Keratinocyte (primary cell): ENCODE data around the gene FAF1.

ENCODE experiments used
- EZH2 ChIP-seq: IDR thresholded peaks from one replicate; pipeline ENCODE4 v1.6.1; 2012; ENCODE audit warnings: inconsistent platforms, mild to moderate bottlenecking, low read length, moderate library complexity
- TF ChIP-seq, protein P1 (sequence below), 3 experiments: IDR thresholded peaks in 1 of 3; conservative IDR thresholded peaks in 1 of 3; optimal IDR thresholded peaks in 1 of 3; 2 replicates in 2 of 3; 3 replicates in 1 of 3; pipeline versions ENCODE3 to v1.5.1; 2011; ENCODE audit warnings: low read length in 3 of 3, mild to moderate bottlenecking in 3 of 3, moderate library complexity in 2 of 3, control low read depth in 1 of 3, inconsistent platforms in 1 of 3; ENCODE audit not compliant: insufficient read depth in 2 of 3; ENCODE audit errors: extremely low read depth in 1 of 3

DNA sequence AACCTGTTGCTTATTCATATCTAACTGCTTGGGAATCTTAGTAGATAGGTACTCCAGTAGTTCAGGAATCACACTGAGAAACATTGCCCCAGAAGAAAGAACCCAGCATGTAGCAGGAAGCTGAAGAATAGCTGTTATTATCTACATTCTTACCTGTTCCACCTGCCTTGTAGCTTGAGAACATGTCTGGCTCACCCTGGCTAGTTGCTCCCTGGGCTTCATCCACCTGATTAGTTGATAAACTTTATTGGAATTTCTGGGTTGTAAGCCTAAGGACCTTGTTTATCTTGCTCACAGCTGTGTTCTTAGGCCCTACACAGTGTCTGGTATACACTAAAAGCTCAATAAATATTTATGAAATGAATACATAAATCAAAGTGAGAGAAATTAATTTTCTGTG is 430.6 kb downstream of the FAF1 start:
- TF ChIP-seq, protein P1, sequence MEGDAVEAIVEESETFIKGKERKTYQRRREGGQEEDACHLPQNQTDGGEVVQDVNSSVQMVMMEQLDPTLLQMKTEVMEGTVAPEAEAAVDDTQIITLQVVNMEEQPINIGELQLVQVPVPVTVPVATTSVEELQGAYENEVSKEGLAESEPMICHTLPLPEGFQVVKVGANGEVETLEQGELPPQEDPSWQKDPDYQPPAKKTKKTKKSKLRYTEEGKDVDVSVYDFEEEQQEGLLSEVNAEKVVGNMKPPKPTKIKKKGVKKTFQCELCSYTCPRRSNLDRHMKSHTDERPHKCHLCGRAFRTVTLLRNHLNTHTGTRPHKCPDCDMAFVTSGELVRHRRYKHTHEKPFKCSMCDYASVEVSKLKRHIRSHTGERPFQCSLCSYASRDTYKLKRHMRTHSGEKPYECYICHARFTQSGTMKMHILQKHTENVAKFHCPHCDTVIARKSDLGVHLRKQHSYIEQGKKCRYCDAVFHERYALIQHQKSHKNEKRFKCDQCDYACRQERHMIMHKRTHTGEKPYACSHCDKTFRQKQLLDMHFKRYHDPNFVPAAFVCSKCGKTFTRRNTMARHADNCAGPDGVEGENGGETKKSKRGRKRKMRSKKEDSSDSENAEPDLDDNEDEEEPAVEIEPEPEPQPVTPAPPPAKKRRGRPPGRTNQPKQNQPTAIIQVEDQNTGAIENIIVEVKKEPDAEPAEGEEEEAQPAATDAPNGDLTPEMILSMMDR (optimal IDR thresholded peaks at IDR 0.05 in 1 of 3, IDR thresholded peaks at IDR 0.05 in 1 of 3, conservative IDR thresholded peaks at IDR 0.05 in 1 of 3; ENCODE audit: extremely low read depth in 1 of 3, insufficient read depth in 2 of 3, low read length in 3 of 3) = no peak
- TF ChIP-seq EZH2 = no peak
